GM19328 (cell line): ENCODE measurements around the gene LATS2.

Experiments used
- ATAC-seq: cut with Tn5 transposase; IDR thresholded peaks from one replicate; pipeline ENCODE4 v1.9.1; 2021; ENCODE audit warnings: mild to moderate bottlenecking, moderate library complexity; ENCODE audit not compliant: unreplicated experiment

The LATS2 gene

GRCh38 chr13:21048901-21049698, 12.3 kb downstream of the LATS2 start:
- no peak for ATAC-seq

GRCh38 chr13:21047591-21048282, 13.6 kb downstream of the LATS2 start:
- ATAC-seq: no peak

GRCh38 chr13:21047087-21047486, 14.3 kb downstream of the LATS2 start:
- ATAC-seq: no peak

DNA sequence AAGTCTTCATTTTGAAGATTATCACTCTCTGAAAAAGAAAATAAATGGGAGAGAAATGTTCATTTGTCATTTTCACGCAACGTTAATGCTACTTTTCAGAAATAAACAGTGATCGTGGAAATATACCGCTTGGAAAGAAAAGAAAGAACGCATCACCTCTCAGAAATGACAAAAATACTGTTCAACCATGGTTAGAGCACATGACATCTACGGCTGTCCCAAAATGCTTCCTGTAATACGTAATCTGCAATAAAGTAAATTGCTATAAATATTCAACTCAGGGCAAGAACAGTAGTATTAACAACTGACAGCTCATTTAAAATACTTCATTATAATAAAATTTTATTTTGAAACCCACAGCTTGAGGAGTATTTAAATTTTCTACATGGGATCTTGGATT, 15.2 kb downstream of the LATS2 start:
- ATAC-seq: no peak

DNA sequence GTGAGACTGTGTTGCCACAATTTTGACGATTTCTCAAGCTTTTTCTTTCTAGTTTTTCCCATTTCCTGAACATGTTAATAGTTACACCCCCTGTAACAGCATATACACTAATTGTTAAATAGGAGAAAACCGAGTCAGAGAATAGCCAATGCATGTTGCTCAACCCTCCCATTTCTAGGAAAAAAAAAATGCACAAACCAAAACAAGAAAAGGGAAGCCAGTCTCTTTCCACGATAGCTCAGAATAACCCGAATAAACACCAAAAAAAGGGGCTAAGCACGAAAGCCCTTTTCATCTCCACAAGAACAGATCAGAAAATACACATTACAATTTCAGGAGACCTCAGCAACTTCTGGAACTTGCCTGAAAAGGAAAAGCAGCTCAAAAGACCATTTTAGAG, 16.3 kb downstream of the LATS2 start:
- no peak for ATAC-seq

GRCh38 chr13:21043898-21044297, 17.5 kb downstream of the LATS2 start:
- ATAC-seq: no peak

DNA sequence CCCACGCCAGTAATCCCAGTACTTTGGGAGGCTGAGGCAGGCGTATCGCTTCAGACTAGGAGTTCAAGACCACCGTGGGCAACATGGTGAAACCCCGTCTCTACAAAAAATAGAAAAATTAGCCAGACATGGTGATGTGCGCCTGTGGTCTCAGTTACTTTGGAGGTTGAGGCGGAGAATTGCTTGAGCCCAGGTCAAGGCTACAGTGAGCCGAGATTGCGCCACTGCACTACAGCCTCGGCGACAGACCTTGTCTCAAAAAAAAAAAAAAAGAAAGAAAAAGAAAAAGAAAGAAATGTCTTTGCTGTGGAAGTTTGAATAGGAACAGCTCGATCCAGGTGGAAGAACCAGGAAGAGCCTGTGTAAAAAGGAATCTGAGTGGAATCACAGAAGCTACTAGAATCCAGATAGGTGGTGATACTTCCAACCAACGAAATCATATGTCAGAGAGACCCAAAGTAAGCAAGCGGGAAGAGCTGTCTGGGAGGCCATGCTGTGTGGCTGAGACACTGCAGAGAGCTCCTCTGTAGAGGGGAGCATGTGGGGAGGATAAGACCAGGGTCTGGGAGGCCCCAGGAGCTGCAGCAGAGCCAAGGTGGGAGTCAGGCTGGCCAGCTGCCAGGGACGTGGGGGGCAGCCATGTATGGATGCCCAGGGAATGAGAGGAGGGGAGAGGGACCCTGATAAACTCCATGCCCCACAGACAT, 21.1 kb downstream of the LATS2 start:
- no peak for ATAC-seq

DNA sequence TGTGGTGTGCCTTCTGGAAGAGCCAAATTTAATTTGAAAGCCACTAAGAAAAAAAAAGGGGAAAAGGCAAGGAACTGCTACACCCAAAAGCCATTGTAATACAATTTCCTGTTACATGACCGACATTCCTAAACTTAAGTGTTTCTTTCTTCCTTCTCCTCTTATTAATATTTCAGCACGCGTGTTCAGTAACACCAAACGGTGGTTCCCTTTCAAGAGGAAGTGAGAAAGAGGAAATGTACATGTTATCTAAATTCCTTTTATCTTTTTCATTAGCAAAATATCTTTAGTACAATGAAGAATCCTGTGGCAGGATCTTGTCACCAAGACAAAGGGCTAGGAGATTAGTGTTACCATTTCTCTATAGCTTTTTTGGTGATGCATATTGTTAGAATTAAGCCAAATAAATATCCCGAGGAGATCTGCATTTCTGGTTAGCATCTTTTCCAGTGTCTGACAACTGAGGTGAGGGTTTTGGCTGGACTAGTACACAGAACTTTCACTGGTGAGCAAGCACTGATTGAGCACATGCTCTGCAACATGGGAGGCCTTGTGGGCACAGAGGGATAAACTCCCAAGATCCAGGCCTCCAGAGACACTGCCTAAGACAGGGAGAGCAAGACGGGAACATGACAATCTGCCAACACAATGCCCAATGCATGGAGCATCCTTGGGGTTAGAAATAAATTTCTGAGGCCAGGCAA, 22.1 kb downstream of the LATS2 start:
- ATAC-seq: no peak

DNA sequence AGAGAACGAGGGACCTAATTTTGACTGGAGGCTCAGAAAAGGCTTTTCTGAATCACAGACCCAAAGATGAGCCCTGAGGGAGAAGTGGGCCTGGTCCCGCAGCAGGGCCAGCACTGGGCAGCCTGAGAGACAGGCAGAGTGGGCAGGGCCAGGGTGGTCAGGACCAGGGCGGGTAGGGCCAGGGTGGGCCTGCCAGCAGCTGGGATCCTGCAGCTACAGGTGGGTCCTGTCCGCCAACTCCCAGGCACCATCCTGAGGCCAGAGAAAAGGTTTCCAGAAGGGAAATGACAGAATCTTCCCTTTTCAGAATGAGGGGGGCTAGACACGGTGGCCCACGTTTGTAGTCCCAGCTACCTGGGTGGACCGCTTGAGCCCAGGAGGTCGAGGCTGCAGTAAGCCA, 23.7 kb downstream of the LATS2 start:
- no peak for ATAC-seq

DNA sequence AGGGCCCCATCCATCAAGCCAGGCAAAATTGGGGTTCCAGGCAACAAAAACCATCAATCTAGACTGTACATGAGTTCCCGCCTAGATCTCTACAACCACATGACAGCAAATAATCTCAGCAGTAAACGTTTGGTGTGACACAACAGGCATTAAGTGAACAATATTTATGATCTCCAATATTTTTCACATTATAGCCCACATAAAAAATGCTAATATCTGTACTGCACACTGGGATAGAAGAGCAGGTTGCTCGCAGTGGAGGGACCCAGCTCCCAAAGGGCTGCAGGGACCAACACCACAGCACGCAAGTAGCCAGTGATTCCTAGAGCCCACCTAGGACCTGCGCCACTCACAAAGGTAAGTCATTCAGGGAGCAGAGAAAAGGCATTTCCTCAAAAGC, 25.9 kb downstream of the LATS2 start:
- no peak for ATAC-seq

GRCh38 chr13:21034603-21035191, 26.7 kb downstream of the LATS2 start:
- ATAC-seq: no peak

GRCh38 chr13:21033856-21034602, 27.4 kb downstream of the LATS2 start:
- no peak for ATAC-seq

GRCh38 chr13:21033212-21033840, 28.1 kb downstream of the LATS2 start:
- ATAC-seq: no peak

- ATAC-seq: no peak
Observed at GRCh38 chr13:21032656-21033055, 28.7 kb downstream of the LATS2 start.

DNA sequence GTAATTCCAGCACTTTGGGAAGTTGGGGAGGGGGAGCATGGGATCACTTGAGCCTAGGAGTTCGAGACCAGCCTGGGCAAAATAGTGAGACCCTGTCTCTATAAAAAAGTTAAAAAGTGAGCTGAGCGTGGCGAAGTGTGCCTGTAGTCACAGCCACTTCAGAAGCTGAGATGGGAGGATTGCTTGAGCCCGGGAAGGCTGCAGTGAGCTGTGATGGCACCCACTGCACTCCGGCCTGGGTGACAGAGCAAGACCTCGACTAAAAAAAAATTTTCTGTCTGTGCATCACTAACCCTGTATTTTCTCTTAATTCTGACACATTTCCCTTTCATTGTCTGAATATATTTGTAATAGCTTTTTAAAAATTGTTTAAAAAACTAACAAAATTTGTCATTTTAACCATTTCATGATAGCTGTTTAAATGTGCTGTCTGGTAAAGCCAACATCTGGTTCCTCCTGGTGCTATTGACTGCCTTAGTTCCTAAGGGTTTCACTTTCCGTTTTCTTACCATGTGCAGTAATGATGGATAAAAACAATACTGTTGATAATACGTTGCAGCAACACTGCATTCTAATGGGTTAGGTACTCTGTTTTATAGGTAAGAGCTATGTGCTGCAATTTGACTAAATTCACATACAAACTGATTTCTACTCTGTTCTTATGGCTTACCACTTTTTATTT, 29.7 kb downstream of the LATS2 start:
- no peak for ATAC-seq

GRCh38 chr13:21025539-21025938, 35.8 kb downstream of the LATS2 start:
- no peak for ATAC-seq

DNA sequence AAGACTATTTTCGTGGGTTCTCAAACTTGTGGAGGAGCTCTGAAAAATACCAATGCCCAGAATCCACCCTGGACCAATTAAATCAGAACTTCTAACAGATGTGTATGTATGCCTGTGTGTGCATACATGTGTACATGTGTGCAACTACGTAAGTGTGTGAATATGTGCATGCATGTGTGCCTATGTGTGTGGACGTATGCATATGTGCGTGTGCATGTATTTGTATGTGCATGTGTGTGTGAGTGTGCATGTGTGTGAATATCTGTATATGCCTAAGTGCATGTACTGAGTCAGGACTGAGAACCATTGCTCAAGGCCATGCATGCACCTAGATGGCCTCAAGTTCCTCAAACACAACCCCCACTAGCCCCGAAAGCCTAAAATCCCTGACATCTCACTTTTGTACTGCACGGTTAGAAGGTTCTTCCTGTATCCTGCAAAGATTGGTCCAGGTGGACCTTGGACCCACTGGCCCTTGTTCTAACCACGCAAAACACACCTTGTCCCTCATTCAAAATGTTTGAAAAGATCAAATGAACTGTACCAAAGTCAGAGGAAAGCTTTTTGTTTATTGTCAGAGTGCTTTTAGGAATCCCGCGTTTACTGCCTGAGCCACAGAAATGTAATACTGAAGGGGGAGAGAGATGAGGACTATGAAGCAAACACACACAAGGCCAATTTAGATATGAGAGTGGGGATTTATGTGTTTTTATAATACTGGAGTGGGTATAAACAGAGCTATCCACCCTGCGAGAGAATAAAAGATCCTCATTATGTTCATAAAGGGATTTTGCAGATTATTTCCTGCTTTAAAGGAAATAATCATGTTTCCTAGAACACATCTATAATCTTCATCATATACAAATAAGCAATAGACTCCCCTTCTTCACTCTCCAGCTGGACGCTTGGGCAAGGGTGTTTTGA, 39.1 kb downstream of the LATS2 start:
- no peak for ATAC-seq

DNA sequence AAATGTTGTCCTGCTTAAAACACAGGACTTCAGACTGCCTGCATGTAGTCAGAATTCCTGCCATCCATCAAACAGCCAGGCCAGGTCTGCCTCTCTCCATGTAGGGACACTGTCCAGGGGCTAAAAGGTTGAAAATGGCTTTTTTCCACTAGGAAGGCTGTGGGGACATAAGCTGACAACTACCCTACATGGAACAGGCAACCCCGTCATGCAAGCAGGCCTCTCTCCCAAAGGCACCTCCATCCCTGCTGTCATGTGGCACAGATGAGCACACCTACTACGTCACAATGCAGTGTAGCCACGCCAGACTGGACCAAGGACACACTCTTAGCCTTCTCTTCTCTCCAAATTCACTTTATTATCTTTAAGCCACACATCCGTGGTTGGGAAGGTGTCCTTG, 40.8 kb downstream of the LATS2 start:
- ATAC-seq: no peak
